ENCODE measurements around the gene PRH1.

DNA sequence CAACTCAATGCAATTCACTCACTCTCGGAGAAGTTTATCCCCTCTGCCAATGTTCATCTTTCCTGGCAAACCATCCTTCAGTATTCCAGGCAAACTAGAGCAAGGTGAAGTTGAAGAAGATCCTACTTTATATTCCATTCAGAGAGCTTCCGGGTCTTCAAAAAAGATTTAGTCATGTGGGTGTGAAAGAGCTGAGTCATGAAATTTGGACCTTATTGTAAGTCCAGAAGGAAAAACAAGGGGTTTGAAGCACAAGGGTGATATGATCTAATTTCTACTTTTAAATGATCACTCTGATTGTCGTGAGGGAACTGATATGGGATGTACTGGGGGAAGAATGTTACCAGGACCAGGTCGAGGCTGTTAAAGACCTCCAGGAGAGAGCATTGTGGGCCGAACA is 42.2 kb upstream of the PRH1 start:
- TF ChIP-seq POLR2A (IDR thresholded peaks at IDR 0.05; ENCODE audit: low read depth, low read length): no peak
- no peak for TF ChIP-seq POLR2AphosphoS5 (IDR thresholded peaks at IDR 0.05; ENCODE audit: low read depth, low read length)

Data from GM12891 (cell line).